Epithelial cell of esophagus (primary cell): ENCODE measurements around the gene CCSER1.
A peak's percentile ranks its signal among the peaks of the same experiment; 100 is the strongest.

Source experiments
- DNase-seq: peaks from one replicate; pipeline ENCODE4 v3.0.0; 2010; ENCODE audit warnings: low read depth
- H3K4me3 ChIP-seq: 2 replicates; pipeline ENCODE4 v1.5.1; 2011; ENCODE audit warnings: mild to moderate bottlenecking, low read length, control low read depth
- CTCF ChIP-seq: IDR thresholded peaks from 2 replicates; pipeline ENCODE4 v1.5.1; 2011; ENCODE audit warnings: low read depth, mild to moderate bottlenecking, low read length, control low read depth, inconsistent platforms; ENCODE audit not compliant: insufficient read depth; ENCODE audit errors: missing control alignments

CCSER1 gene

GRCh38 chr4:90415116-90415515 is 287.9 kb downstream of the CCSER1 start:
- no peak for DNase-seq
- H3K4me3 ChIP-seq: no peak overlapping the region
- TF ChIP-seq CTCF: no peak

- TF ChIP-seq CTCF: peak; percentile 57
- peak; percentile 59 for DNase-seq
- no peak overlapping the region for H3K4me3 ChIP-seq
Observed at GRCh38 chr4:90419124-90419711, 292.0 kb downstream of the CCSER1 start.

- TF ChIP-seq CTCF: no peak
- no peak for DNase-seq
- H3K4me3 ChIP-seq: no peak overlapping the region
Observed at GRCh38 chr4:90421161-90421560, 294.0 kb downstream of the CCSER1 start.

- H3K4me3 ChIP-seq: no peak overlapping the region
- DNase-seq: no peak
- no peak for TF ChIP-seq CTCF
Observed at GRCh38 chr4:90425893-90426292, 298.7 kb downstream of the CCSER1 start.

- no peak overlapping the region for H3K4me3 ChIP-seq
- no peak for DNase-seq
- TF ChIP-seq CTCF: no peak
Observed at GRCh38 chr4:90438522-90438921, 311.3 kb downstream of the CCSER1 start.

- TF ChIP-seq CTCF: no peak
- DNase-seq: peak; percentile 61
- H3K4me3 ChIP-seq: no peak overlapping the region
Observed at GRCh38 chr4:90441770-90442169, 314.6 kb downstream of the CCSER1 start.

- TF ChIP-seq CTCF: no peak
- DNase-seq: no peak
- no peak overlapping the region for H3K4me3 ChIP-seq
Observed at GRCh38 chr4:90442619-90443018, 315.4 kb downstream of the CCSER1 start.
